ENCODE data around the gene RALB.

DNA sequence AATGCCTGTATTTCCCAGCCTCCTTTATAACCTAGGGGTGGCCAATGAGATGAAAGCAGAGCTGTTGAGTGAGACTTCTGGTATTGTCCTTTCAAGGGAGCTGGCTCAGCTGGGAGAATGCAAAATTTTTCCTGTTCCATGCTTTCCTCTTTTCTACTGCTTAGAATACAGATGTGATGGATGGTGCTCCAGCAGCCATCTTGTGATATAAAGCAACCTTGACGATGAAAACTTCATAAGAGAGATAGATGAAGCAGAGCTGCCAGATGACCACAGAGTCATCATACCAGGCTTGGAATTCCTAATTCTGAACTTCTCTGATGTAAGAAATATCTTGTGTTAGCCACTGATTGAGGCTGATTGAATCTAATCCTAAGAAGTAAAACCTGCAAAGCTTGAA lies 81.4 kb downstream of the RALB start:
- TF ChIP-seq, protein P1, sequence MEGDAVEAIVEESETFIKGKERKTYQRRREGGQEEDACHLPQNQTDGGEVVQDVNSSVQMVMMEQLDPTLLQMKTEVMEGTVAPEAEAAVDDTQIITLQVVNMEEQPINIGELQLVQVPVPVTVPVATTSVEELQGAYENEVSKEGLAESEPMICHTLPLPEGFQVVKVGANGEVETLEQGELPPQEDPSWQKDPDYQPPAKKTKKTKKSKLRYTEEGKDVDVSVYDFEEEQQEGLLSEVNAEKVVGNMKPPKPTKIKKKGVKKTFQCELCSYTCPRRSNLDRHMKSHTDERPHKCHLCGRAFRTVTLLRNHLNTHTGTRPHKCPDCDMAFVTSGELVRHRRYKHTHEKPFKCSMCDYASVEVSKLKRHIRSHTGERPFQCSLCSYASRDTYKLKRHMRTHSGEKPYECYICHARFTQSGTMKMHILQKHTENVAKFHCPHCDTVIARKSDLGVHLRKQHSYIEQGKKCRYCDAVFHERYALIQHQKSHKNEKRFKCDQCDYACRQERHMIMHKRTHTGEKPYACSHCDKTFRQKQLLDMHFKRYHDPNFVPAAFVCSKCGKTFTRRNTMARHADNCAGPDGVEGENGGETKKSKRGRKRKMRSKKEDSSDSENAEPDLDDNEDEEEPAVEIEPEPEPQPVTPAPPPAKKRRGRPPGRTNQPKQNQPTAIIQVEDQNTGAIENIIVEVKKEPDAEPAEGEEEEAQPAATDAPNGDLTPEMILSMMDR (IDR thresholded peaks at IDR 0.05; ENCODE audit: control extremely low read depth in 1 of 3, insufficient read depth in 1 of 3, low read depth in 1 of 3, low read length in 3 of 3): no peak
- no peak for TF ChIP-seq BACH1 (IDR thresholded peaks at IDR 0.05; ENCODE audit: low read length)
- TF ChIP-seq, protein P2, sequence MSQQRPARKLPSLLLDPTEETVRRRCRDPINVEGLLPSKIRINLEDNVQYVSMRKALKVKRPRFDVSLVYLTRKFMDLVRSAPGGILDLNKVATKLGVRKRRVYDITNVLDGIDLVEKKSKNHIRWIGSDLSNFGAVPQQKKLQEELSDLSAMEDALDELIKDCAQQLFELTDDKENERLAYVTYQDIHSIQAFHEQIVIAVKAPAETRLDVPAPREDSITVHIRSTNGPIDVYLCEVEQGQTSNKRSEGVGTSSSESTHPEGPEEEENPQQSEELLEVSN (IDR thresholded peaks at IDR 0.05): no peak
- no peak for TF ChIP-seq RNF2 (IDR thresholded peaks at IDR 0.05; ENCODE audit: borderline replicate concordance, low read depth, low read length, missing control alignments, poor library complexity, severe bottlenecking)
- no peak for TF ChIP-seq EZH2 (IDR thresholded peaks at IDR 0.05; ENCODE audit: low read depth, low read length, severe bottlenecking)
- TF ChIP-seq POLR2A (IDR thresholded peaks at IDR 0.05; ENCODE audit: control extremely low read depth in 1 of 2, low read depth in 2 of 2, low read length in 2 of 2): no peak
- no peak for TF ChIP-seq SIN3A (conservative IDR thresholded peaks at IDR 0.05 in 1 of 2, IDR thresholded peaks at IDR 0.05 in 1 of 2; ENCODE audit: low read depth in 1 of 2, low read length in 2 of 2)
- TF ChIP-seq, protein P3, sequence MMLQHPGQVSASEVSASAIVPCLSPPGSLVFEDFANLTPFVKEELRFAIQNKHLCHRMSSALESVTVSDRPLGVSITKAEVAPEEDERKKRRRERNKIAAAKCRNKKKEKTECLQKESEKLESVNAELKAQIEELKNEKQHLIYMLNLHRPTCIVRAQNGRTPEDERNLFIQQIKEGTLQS (IDR thresholded peaks at IDR 0.05; ENCODE audit: insufficient read depth, low read depth, low read length): no peak
